ENCODE measurements around the gene SRPK3. TPM values are rescaled to one million over a fixed set of nuclear protein-coding genes. Genes with fewer than 3 reads are reported as not detected.

The SRPK3 gene
- total and polyA plus RNA-seq, 4 donors, result 0.05 TPM; not detected in 3

- DNase-seq (ENCODE audit: low spot score), result no peak
- Histone ChIP-seq H3K9me3 (ENCODE audit: control insufficient read depth in 4 of 4, low read length in 3 of 4) (no peaks in the 10 kb centered on the region), H3K9ac (ENCODE audit: low read depth in 1 of 2, low read length in 2 of 2) (no peak overlapping the region), H3K4me3 (ENCODE audit: low read depth in 1 of 3, low read length in 3 of 3) (no peak overlapping the region), H3K27me3 (ENCODE audit: control insufficient read depth in 4 of 4, insufficient read depth in 4 of 4, low read length in 3 of 4) (no peaks in the 10 kb centered on the region), H3K27ac (ENCODE audit: low read depth in 1 of 2, low read length in 2 of 2) (no peak overlapping the region), H3K4me1 (ENCODE audit: control insufficient read depth in 4 of 4, insufficient read depth in 4 of 4, low read length in 3 of 4) (peaks cover 0 to 8% (median 2%) of the 10 kb centered on the region in 4 donors), H3K36me3 (ENCODE audit: control insufficient read depth in 4 of 4, insufficient read depth in 3 of 4, low read depth in 1 of 4, low read length in 3 of 4) (peaks cover 0 to 8% (median 1%) of the 10 kb centered on the region in 4 donors)
- TF ChIP-seq HNF4G (IDR thresholded peaks at IDR 0.05) (no peak), REST (IDR thresholded peaks at IDR 0.05) (no peak), FOXA2 (IDR thresholded peaks at IDR 0.05) (no peak), ATF3 (IDR thresholded peaks at IDR 0.05) (no peak), HNF4A (conservative IDR thresholded peaks at IDR 0.05) (no peak), EGR1 (IDR thresholded peaks at IDR 0.05; ENCODE audit: low read depth in 2 of 2) (no peak), JUND (IDR thresholded peaks at IDR 0.05) (no peak), RXRA (IDR thresholded peaks at IDR 0.05) (no peak), YY1 (IDR thresholded peaks at IDR 0.05) (no peak), NR2F2 (IDR thresholded peaks at IDR 0.05) (no peak), RAD21 (IDR thresholded peaks at IDR 0.05) (no peak), GABPA (IDR thresholded peaks at IDR 0.05 in 1 of 2, conservative IDR thresholded peaks at IDR 0.05 in 1 of 2) (no peak)
- TF ChIP-seq, protein P1, sequence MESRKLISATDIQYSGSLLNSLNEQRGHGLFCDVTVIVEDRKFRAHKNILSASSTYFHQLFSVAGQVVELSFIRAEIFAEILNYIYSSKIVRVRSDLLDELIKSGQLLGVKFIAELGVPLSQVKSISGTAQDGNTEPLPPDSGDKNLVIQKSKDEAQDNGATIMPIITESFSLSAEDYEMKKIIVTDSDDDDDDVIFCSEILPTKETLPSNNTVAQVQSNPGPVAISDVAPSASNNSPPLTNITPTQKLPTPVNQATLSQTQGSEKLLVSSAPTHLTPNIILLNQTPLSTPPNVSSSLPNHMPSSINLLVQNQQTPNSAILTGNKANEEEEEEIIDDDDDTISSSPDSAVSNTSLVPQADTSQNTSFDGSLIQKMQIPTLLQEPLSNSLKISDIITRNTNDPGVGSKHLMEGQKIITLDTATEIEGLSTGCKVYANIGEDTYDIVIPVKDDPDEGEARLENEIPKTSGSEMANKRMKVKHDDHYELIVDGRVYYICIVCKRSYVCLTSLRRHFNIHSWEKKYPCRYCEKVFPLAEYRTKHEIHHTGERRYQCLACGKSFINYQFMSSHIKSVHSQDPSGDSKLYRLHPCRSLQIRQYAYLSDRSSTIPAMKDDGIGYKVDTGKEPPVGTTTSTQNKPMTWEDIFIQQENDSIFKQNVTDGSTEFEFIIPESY (IDR thresholded peaks at IDR 0.05), result no peak
- TF ChIP-seq, protein P2, sequence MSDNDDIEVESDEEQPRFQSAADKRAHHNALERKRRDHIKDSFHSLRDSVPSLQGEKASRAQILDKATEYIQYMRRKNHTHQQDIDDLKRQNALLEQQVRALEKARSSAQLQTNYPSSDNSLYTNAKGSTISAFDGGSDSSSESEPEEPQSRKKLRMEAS (IDR thresholded peaks at IDR 0.05), result no peak
- 89% methylated on average over 9 of the region's 9 CpGs for WGBS
These were observed 45.6 kb upstream of the SRPK3 start for GRCh38 chrX:153735274-153735673.

DNA sequence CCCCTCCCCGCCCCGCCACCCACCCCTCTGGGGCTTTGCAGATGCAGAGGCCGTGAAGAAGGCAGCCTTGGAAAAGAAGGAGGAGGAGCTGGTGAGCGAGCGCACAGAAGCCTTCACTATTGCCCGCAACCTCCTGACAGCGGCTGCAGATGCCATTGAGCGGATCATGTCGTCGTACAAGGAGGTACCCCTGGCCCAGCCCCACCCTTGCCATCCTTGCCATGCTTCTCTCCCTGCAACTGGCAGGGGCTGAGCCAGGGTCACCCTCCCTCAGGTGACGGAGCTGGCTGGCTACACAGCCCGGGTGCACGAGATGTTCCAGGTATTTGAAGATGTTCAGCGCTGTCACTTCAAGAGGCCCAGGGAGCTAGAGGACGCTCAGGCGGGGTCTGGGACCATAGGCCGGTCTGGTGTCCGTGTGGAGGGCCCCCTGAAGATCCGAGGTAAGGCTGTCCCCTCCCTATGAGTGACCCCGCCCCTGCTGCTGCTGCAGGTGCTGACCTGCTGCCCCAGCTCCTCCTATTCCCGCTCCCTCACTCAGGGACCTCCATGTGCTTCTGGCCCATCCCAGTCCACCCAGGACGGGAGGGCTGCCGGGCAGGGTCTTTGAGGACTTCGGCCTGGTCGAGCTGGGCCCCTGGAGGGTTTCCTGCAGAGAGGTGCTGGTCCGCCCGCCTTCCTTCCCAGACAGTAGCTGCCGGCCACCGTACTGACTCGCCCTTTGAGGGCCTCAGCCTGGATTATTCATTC lies 44.6 kb upstream of the SRPK3 start:
- Histone ChIP-seq H3K4me3 (ENCODE audit: low read depth in 1 of 3, low read length in 3 of 3) (no peak overlapping the region), H3K27ac (ENCODE audit: low read depth in 1 of 2, low read length in 2 of 2) (no peak overlapping the region), H3K36me3 (ENCODE audit: control insufficient read depth in 4 of 4, insufficient read depth in 3 of 4, low read depth in 1 of 4, low read length in 3 of 4) (peaks cover 0 to 8% (median 1%) of the 10 kb centered on the region in 4 donors), H3K27me3 (ENCODE audit: control insufficient read depth in 4 of 4, insufficient read depth in 4 of 4, low read length in 3 of 4) (no peaks in the 10 kb centered on the region), H3K4me1 (ENCODE audit: control insufficient read depth in 4 of 4, insufficient read depth in 4 of 4, low read length in 3 of 4) (peaks cover 0 to 4% (median under 1%) of the 10 kb centered on the region in 4 donors), H3K9me3 (ENCODE audit: control insufficient read depth in 4 of 4, low read length in 3 of 4) (no peaks in the 10 kb centered on the region), H3K9ac (ENCODE audit: low read depth in 1 of 2, low read length in 2 of 2) (no peak overlapping the region)
- WGBS, result 94% methylated on average over 30 of the region's 30 CpGs
- DNase-seq (ENCODE audit: low spot score), result no peak
- TF ChIP-seq TAF1 (conservative IDR thresholded peaks at IDR 0.05), result no peak
- no peak for TF ChIP-seq FOXA2 (IDR thresholded peaks at IDR 0.05)
- TF ChIP-seq JUND (IDR thresholded peaks at IDR 0.05), result no peak
- no peak for TF ChIP-seq REST (IDR thresholded peaks at IDR 0.05)
- TF ChIP-seq YY1 (IDR thresholded peaks at IDR 0.05), result no peak
- TF ChIP-seq, protein P1 (IDR thresholded peaks at IDR 0.05), result no peak
- no peak for TF ChIP-seq HNF4A (conservative IDR thresholded peaks at IDR 0.05)
- TF ChIP-seq GABPA (IDR thresholded peaks at IDR 0.05 in 1 of 2, conservative IDR thresholded peaks at IDR 0.05 in 1 of 2), result no peak
- no peak for TF ChIP-seq FOXA1 (IDR thresholded peaks at IDR 0.05)
- TF ChIP-seq, protein P2 (IDR thresholded peaks at IDR 0.05), result no peak
- TF ChIP-seq EGR1 (IDR thresholded peaks at IDR 0.05; ENCODE audit: low read depth in 2 of 2), result no peak

All from liver (tissue), 9 donors.